HL-60/S4 (cell line): ENCODE results near the gene CBL.

ENCODE experiments used
- in situ Hi-C: fragments of 300-500 bp; cut with MboI; formaldehyde crosslinking; loops from 2 replicates; pipeline ENCODE4 v1.14.3; 2022; ENCODE audit warnings: low sequenced_read_pairs

Gene CBL

DNA sequence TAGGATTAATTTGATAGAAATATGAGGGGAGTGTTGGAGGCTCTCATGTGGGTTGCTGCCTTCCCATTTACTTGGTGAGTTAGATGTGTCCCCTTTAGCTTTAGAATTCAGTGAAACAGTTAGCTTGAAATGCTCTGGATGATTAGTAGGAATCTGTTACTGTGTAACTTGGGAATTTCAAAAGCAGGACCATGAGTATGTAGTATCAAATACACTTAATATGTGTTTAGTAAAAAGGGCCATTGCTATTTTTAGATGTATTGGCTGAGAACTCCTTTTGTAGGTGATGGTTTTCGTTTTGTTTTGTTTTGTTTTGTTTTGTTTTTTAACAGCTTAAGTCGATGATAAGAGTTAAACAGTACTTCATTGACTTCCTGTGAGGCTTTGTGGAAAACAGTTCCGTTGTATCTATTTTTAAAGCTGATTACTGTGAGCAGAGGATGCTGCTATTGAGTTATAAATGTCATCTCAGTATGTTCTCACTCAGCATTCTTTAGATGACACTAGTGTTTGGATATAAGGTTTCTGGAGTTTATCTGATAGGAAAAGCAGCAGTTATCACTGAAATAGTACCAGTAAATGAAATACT is 57.3 kb downstream of the CBL start:
- in situ Hi-C loops, result no loop called here

DNA sequence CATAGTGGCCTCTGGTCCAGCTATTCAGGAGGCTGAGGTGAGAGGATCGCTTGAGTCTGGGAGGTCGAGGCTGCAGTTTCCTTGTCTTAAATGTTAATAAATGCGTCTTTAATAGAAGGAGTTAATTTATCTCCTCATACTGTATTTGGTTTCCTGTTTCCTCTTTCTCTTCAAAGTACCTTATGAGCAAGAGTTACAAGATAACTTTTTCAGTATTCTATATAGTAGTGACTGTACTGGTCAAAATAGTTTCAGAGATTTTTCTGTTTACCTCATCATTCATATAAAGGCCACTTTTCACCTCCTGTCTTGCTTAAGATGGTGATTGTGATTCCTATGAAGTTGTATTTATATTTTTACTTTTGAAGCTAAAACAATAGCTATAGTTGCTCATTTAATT is 59.9 kb downstream of the CBL start:
- in situ Hi-C loops, result no loop called here

DNA sequence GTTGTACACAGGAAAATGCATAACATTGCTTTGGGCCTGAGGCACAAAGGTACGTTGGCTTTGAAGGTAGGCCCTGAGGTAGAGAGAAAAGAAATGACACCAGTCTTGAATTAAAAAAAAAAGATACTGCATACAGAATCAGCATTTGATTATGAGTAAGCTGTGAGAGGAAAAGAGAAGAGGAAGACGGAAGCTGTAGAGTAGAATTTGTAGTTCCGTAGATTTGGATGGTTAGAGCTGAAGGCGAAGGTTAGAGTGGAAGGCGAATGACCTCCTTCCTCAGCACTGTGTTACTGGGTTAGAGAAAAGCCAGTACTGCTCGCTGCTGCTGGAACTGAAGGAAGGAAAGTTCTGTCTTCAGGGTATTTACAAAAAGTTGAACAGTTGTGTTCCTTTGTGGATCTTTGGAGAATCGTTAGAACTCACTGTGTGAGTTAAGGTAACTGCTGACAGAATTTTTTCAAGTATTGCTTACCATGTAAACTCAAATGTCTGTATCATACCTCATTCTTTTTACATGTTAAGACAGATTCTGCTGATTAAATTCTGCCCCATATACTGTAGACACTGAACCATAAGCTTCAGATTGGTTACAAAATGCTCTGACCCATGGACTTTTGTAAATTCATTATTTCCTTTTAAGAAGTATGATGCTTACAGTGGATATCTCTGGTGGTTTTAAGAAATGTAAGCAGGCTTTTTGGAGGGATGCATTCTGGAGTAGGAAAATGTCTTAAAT is 60.5 kb downstream of the CBL start:
- in situ Hi-C loops, result no loop called here

DNA sequence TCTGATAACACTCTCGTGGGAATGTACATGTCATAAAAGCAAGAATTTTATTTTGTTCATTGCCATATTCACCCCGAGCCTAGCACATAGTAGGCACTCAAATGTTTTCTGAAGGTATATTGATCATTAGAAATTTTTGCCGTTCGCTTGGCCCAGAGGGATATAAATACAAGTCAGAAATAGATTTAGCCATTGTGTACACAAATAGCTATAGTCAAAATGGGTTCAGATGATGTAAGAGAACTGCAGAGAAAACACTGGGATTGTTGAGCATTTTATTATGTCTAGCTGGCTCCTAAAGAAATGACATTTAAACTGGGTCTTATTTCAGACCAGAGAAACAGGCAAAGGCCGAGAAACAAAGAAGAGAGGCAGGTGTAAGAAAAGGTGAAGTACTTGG is 61.5 kb downstream of the CBL start:
- in situ Hi-C loops, result no loop called here

DNA sequence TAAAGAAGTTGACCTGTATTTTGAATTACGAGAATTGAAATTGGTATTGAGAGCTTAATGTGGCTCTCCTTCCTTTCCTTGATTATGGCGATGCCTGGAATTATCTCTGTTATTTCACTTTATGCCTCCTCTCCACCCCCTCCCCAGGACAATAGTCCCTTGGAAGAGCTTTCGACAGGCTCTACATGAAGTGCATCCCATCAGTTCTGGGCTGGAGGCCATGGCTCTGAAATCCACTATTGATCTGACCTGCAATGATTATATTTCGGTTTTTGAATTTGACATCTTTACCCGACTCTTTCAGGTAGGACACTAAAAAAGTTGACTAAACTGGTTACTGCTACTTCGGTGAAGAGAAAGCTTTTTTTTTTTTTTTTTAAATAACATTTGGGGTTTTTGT is 67.6 kb downstream of the CBL start:
- in situ Hi-C loops, result no loop called here

DNA sequence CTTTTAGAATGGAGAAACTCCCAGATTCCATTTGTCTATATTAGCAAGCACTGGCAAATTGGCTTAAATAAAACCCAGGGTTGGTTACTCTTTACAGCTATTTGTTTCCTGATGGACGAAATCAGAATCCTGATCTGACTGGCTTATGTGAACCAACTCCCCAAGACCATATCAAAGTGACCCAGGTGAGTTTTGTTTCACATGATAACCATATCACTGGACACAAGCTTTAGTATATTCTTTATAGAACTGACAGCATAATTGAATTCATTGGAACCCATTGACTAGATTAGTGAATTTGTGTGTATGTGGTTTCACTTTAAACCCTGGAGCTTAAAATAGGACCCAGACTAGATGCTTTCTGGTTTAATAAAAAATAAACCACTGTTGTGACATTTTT is 71.5 kb downstream of the CBL start:
- in situ Hi-C loops, result no loop called here

DNA sequence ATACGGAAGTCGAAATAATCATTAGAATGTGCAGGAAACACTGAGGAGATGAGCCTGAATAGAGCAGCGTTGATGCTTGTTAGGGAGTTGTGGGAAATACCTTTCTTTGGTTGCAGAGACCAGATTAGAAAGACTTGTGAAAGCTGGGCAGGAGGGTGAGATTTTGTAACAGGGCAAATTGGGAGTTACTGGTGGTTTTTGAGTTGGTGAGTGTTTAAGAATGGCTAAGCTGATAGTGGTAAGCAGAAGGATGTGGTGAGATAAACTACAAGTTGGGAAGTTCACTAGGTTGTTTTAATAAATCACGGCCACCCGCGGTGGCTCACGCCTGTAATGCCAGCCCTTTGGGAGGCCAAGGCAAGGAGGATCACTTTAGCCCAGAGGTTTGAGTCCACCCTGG is 76.4 kb downstream of the CBL start:
- in situ Hi-C loops, result no loop called here

DNA sequence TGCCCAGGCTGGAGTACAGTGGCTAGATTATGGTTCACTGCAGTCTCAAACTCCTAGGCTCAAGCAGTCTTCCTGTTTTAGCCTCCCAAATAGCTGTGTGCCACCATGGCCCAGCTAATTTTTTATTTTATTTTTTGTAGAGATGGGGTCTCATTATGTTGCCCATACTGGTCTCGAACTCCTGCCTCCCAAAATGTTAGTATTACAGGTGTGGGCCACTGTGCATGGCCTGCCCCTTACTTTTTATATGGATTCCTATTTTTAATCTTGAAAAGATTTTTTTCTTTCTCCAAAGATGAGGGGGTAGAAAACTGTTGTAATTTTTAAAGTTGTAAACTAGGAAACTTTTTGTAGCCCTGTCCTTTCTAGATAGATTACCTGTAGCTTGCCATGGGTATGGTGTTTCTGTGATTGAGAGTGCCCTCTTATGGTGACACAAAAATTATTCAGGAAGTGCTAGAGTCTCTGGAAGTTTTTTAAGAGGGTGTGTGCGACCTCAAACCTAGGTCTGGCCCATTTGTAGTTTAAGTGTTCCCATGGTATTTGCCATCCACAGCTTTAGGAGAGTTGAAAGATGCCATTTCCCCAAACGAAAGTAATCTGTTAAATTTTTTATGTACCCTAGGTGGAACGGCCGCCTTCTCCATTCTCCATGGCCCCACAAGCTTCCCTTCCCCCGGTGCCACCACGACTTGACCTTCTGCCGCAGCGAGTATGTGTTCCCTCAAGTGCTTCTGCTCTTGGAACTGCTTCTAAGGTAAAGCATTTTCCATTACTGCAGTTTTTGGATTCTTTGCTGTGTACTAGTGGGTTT is 78.4 kb downstream of the CBL start:
- in situ Hi-C loops, result no loop called here

DNA sequence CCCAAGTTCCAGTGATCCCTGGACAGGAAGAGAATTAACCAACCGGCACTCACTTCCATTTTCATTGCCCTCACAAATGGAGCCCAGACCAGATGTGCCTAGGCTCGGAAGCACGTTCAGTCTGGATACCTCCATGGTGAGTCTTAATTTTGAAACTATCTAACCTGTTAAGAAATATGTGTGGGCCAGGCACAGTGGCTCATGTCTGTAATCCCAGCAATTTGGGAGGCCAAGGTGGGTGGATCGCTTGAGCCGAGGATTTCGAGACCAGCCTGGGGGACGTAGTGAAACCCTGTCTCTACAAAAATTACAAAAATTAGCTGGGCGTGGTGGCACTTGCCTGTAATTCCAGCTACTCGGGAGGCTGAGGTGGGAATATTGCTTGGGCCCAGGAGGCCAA is 79.3 kb downstream of the CBL start:
- in situ Hi-C loops, result no loop called here

DNA sequence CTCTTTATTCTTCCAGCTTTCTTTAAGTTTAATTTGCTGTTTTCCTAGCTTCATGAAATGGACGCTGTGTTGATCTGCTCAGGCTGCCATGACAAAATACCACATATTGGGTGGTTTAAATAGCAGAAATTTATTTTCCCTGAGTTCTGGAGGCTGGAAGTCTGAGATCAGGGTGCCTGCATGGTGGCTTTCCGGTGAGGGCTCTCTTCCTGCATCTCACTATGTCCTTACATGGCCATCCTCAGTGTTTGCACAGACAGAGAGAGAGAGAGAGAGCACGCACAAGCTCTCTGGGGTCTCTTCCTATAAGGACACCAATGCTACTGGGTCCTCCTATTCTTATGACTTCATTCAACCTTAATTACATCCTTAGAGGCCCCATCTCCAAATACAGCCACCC is 82.1 kb downstream of the CBL start:
- in situ Hi-C loops, result no loop called here

DNA sequence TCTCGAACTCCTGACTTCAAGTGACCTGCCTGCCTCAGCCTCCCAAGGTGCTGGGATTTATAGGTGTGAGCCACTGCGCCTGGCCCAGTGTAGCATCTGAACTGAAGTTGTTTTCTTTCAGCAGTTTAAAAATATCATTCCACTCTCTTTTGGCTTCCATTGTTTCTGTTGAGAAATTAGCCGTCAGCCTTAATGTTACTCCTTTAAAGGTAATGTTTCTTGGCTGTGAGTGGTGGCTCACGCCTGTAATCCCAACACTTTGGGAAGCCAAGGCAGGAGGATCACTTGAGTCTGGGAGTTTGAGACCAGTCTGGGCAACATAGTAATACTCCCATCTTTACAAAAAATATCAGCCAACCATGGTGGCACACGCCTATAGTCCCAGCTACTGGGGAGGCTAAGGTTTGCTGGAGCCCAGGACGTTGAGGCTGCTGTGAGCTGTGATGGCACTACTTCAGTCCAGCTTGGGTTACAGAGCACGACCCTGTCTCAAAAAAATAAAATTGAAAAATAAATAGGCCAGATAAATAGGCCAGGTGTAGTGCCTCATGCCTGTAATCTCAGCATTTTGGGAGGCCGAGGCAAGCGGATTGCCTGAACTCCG is 84.9 kb downstream of the CBL start:
- in situ Hi-C loops, result no loop called here

DNA sequence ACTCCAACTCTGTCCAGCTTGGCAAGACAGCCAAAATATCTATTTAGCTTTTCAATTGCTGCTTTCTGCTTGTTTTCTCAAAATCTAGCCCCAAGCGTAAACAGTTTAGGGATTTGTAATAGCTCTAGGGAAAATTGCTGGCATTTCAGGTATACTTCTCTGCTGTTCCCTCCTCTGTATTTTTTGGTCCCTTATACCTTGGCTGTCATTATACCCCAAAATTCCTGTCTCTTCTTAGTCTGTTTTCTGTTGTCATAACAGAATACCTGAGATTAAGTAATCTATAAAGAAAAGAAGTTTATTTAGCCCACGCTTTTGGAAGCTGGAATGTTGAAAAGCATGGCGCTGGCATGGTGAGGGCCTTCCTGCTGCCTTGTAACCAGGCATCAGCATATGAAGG is 87.3 kb downstream of the CBL start:
- in situ Hi-C loops, result no loop called here

DNA sequence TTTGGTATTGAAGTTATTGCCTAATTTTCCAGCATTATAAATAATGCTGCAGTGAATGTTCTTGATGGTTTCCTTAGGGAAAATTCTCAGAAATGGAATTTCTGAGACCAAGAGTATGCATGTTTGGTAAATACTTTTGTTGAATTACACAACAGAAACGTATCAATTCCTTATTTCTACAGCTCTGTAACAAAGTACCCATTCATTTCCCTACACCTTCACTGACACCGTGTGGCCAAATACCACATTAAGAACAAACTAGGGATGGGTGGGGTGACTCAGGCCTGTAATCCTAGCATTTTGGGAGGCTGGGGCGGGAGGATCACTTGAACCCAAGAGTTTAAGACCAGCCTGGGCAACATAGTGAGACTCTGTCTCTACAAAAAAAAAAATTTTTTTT is 89.0 kb downstream of the CBL start:
- in situ Hi-C loops, result no loop called here

DNA sequence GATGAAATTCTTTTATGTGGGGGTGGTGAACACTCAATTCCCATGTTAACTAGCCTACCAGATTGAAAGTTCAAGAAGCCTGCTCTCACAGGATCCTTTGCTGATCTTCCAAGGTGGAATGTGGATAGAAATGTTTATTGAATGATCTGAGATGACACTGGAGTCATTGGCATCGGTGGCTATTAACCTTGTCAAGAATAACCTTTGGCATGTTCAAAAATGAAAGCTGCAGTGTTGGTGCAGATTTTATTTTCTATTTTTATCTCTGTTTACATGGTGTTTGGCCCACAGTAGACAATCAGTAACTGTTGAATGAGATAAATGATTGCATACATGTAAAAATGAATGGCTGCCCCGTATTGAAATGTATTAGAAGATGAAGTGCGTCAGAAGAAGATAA is 91.8 kb downstream of the CBL start:
- in situ Hi-C loops, result no loop called here

DNA sequence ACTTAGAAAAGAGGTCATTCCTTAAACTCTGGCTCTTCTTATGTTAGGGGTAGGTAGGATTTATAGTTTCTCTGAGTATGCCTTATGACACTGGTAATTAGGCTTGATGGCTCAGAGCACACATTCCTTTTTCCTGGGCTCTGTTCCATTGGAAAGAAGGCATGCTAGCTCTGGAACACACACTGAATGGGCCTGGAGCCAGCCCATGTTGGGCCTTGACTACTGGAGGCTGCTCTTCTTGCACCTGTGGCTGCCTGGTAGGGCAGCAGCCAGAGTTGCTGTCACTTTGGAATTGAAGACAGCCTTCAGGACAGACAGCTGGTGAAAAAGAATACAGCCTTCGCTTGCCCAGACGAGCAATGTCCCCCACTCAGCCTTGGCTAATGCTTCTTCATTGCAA is 92.6 kb downstream of the CBL start:
- in situ Hi-C loops, result no loop called here

DNA sequence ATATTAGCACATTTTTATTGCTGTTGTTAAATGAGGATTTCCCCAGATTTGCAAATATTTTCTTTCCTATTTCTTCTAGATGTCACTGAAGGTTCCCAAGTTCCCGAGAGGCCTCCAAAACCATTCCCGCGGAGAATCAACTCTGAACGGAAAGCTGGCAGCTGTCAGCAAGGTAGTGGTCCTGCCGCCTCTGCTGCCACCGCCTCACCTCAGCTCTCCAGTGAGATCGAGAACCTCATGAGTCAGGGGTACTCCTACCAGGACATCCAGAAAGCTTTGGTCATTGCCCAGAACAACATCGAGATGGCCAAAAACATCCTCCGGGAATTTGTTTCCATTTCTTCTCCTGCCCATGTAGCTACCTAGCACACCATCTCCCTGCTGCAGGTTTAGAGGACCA is 93.3 kb downstream of the CBL start:
- in situ Hi-C loops, result no loop called here

DNA sequence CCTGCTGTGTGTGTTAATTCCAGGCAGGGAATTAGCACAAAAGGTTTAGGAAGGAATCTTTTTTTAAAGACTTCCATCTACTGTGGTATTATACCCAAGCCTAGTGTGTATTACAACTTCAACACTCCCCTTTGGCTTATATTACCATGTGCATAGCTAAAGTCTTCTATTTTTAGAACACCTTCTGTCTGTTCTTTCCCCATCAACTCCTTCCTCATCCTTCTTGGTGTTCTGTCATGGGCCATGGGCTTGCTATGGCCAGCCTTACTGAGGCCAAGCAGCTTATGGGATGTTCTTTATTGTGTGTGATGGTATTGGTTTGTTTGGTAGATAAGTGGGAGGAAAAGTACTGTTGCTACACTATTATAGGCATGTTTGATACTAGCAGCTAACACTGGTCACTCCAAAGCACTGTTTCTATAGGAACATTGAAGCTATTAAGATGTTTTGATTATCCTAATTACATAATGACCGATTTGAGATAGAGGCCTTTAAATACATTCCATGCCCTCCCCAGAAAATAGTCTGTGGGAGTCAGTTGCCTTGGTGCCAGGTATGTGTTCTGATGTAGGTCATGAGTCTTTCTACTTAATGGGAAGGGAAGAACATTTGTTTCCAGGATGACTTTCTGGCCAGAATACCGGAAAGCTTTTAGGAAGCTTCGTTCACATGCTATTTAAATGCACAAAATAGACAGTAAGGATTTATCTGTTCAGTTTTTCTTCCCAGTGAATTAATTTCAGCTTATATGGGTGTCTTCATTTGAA is 94.2 kb downstream of the CBL start:
- in situ Hi-C loops, result no loop called here

DNA sequence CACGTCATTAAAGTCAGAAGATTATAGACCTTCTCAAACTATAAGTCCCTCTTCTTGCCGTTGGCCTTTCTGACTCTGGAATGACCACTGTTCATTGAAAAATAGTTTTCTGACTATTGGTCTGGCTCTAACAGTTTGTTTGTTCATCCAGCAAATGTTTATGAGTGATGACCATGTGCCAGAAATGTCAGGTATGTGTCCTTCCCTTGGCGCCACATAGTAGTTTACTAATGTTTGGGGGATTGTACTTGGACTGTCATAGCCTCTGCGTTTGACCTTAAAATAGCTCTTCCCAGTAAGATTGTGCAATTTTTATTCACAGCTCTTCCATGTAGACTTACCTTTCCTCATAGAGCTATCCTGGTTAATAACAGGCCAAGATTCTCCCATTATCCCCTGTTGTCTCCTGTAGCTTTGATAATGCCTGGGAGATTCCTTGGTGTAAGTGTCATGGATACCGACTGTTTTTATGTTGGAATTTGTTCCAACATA is 97.1 kb downstream of the CBL start:
- in situ Hi-C loops, result no loop called here

DNA sequence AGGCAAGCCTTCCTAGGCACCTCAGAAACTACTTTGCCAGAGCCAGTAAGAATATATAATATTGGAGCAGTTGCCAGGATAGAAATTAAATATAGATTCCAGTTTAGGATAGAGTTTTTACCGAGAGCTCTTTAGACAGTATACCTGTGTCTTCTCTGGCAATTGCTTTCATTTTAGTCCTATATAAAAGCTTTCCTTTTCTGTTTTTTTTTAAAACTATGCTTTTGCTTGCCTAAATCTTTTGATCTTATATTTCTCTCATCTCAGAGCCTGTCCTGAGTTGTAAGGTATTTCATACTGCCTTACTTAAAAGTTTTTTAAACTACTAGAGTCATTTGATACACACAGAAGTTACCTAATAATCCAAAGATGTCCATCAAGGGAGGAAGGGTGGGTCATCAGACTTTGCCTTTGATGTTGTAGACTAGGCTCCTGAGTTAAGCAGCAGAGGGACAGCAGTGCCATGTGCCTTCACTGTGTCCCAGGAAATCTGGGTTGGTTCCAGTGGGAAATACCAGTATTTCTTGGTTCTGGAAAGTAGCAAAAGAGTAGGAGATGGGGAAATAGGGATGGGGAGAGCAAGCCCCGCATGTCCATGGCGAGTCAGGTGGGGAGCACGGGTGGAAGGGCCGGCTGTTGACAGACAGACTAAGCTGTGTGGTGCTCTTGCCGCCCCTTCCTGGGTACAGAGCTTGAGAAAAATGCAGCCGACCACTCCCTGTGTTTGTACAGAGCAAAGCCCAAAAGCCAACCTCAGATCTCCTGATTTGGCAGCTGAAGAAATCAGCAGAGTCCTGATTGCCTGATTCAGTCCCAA is 99.6 kb downstream of the CBL start:
- in situ Hi-C loops, result no loop called here

DNA sequence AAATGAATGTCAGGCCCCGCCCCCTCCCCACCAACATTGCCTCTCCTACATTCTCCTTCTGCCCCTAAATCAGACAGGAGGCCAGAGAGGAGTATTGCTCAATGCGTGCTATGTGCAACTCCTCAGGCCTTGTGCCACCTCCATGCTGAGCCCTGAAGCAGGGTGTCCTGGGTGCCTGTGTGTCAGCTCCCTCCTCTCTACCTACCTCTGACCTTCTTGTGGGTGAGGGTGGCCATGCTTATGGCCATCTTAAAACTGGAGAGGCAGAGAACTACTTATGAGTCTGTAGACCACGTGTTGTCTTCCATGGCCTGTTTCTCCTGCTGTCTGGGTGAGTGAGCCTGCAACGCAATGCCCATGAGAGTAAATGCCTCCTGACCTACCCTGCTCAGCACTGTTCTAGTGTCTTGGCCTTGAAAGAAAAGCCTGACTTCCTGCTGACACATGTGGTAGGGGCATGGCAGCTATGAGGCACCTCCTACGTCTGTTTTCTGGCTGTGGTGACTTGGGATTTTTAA is 100.3 kb downstream of the CBL start:
- in situ Hi-C loops, result no loop called here
